SK-N-MC (cell line): ENCODE data around the gene GSK3A.

Source experiments
- DNase-seq: peaks from one replicate; pipeline ENCODE4 v3.0.0-alpha.2; 2011; ENCODE audit warnings: low read depth, low spot score
- H3K27ac ChIP-seq: fragments of 200-600 bp; sonication (generic); 2 replicates; pipeline ENCODE4 v1.5.1; 2016; ENCODE audit warnings: mixed run types
- H3K36me3 ChIP-seq: fragments of 200-600 bp; sonication (generic); 2 replicates; pipeline ENCODE4 v1.6.1; 2017; ENCODE audit warnings: antibody characterized with exemption, low read length, mixed read lengths; ENCODE audit not compliant: insufficient read depth
- H3K4me3 ChIP-seq: fragments of 200-600 bp; sonication (generic); 2 replicates; pipeline ENCODE4 v1.5.1; 2016
- H3K9ac ChIP-seq: fragments of 200-600 bp; sonication (generic); 2 replicates; pipeline ENCODE4 v1.8.0; 2017; ENCODE audit warnings: mixed run types, mixed read lengths; ENCODE audit not compliant: insufficient read length
- H3K9me3 ChIP-seq: fragments of 200-600 bp; sonication (generic); 2 replicates; pipeline ENCODE4 v1.6.1; 2017; ENCODE audit warnings: low read depth, mild to moderate bottlenecking, antibody characterized with exemption, low read length, moderate library complexity, mixed read lengths
- EZH2 ChIP-seq: fragments of 200-600 bp; sonication (generic); IDR thresholded peaks from one replicate; pipeline ENCODE4 v1.6.1; 2017; ENCODE audit warnings: antibody characterized with exemption
- FOXP2 ChIP-seq: optimal IDR thresholded peaks from 2 replicates; pipeline ENCODE3; 2011; ENCODE audit warnings: mild to moderate bottlenecking, moderate library complexity; ENCODE audit not compliant: insufficient read depth; ENCODE audit errors: extremely low read length, control extremely low read depth
- POLR2AphosphoS5 ChIP-seq: IDR thresholded peaks from 2 replicates; pipeline ENCODE4 v1.6.1; 2012; ENCODE audit warnings: mild to moderate bottlenecking, low read depth, low read length, borderline replicate concordance

GSK3A gene

DNA sequence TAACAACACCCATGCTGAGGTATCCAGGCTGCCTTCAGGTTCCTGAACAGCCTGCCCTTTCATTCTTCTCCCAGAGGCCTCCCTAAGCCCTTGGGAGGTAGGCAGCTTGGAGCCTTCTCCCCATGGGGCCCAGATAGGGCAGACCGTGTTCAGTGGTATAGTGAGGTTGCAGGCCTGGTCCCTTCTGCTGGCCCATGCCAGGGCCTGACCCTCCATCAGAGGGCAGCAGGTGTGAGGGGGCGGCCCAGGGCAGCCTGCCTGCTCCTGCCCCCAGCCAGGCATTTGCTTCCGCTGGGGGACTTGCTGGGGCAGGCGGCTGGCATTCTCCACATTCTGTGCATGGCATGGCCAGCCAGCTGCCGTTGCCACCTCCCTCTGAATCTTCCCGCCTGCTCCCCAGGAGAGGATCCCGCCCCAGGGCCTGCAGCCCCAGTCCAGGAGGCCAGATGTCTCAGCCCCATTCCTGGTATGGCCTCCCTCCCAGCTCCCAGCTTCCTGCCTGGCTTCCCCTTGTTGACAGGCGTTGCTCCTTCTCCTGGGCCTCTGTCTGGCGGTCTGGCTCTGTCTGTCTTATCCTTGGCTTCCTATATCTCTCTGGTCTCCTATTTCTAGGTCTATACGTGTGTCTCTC lies 35.5 kb upstream of the GSK3A start:
- no peak for DNase-seq

DNA sequence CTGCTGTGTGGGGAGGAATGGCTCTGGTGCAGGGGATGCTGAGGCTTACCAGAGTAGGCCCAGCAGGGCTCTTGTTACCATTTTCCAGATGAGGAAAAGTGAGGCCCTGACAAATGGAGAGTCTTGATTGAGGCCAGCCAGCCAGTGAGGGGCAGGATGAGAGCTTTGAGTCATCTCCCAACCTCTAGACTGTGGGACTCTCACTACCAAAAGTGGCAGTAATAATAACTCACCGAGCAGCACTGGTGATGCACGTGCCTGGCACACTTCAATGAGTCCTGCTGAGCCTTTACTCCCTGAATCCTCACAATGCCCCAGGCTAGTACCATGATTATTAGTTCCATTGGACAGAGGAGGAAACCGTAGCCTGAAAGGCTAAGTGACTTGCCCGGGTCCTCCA lies 34.4 kb upstream of the GSK3A start:
- no peak for DNase-seq
- 0 out of 2 replicates have a peak, but pooled peaks have one; percentile 22 for TF ChIP-seq POLR2AphosphoS5
- no peak for TF ChIP-seq FOXP2
- peak overlapping the region; percentile 96; the same call in 1 of the 2 replicates for H3K27ac ChIP-seq
- no peaks in the 10 kb centered on the region; the same call in 1 of the 2 replicates for H3K36me3 ChIP-seq
- H3K9ac ChIP-seq: no peak overlapping the region
- H3K4me3 ChIP-seq: no peak overlapping the region
- H3K9me3 ChIP-seq: no peaks in the 10 kb centered on the region

More for the DNA sequence above, 35.5 kb upstream of the GSK3A start:
- Histone ChIP-seq H3K9ac (peak overlapping the region; percentile 48), H3K27ac (peak overlapping the region; percentile 96), H3K4me3 (peak overlapping the region; percentile 33; the same call in 1 of the 2 replicates), H3K9me3 (no peaks in the 10 kb centered on the region), H3K36me3 (no peaks in the 10 kb centered on the region; the same call in 1 of the 2 replicates)
- TF ChIP-seq EZH2 (no peak), POLR2AphosphoS5 (no peak), FOXP2 (no peak)

DNA sequence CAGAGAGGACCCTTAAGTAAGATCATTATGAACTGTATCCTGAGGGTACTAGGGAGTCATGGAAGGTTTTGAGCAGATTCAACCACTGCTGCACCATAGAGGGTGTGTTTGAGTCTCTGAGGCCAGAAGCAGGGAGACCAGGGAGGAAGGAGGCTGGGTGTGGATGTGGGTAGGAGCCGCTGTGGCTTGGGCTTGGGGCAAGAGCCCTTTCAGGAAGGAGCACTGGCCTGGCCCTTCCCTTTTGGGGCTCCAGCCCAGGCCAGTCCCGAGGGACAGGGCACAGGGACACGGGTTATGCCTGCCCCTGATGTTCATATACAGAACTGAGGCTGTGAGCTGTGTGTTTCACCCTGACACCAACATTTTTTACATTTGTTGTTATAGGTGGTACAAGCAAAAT lies 33.9 kb upstream of the GSK3A start:
- H3K36me3 ChIP-seq: no peaks in the 10 kb centered on the region; the same call in 1 of the 2 replicates
- H3K27ac ChIP-seq: peak overlapping the region; percentile 96; the same call in 1 of the 2 replicates
- no peak overlapping the region for H3K4me3 ChIP-seq
- H3K9me3 ChIP-seq: no peaks in the 10 kb centered on the region
- H3K9ac ChIP-seq: no peak overlapping the region
- DNase-seq: no peak
- no peak for TF ChIP-seq EZH2
- TF ChIP-seq POLR2AphosphoS5: no peak

- DNase-seq: no peak
- no peaks in the 10 kb centered on the region; the same call in 1 of the 2 replicates for H3K36me3 ChIP-seq
- H3K9ac ChIP-seq: no peak overlapping the region
- H3K9me3 ChIP-seq: no peaks in the 10 kb centered on the region
- H3K4me3 ChIP-seq: no peak overlapping the region
- TF ChIP-seq EZH2: no peak
- TF ChIP-seq FOXP2: no peak
- no peak for TF ChIP-seq POLR2AphosphoS5
- H3K27ac ChIP-seq: no peak overlapping the region
Observed at GRCh38 chr19:42275517-42275916, 33.1 kb upstream of the GSK3A start.

GRCh38 chr19:42275103-42275502 lies 32.7 kb upstream of the GSK3A start:
- Histone ChIP-seq H3K9me3 (no peaks in the 10 kb centered on the region), H3K27ac (no peak overlapping the region), H3K4me3 (no peak overlapping the region), H3K9ac (no peak overlapping the region), H3K36me3 (no peaks in the 10 kb centered on the region; the same call in 1 of the 2 replicates)
- TF ChIP-seq POLR2AphosphoS5 (no peak), FOXP2 (no peak), EZH2 (no peak)
- no peak for DNase-seq

GRCh38 chr19:42274065-42274682 lies 31.8 kb upstream of the GSK3A start:
- Histone ChIP-seq H3K9me3 (no peaks in the 10 kb centered on the region), H3K9ac (no peak overlapping the region), H3K27ac (0 out of 2 replicates have a peak overlapping the region, but pooled peaks have one; percentile 13), H3K4me3 (no peak overlapping the region), H3K36me3 (no peaks in the 10 kb centered on the region; the same call in 1 of the 2 replicates)
- DNase-seq: no peak
- TF ChIP-seq FOXP2 (no peak), EZH2 (no peak), POLR2AphosphoS5 (no peak)

GRCh38 chr19:42273407-42274064 lies 31.1 kb upstream of the GSK3A start:
- TF ChIP-seq POLR2AphosphoS5 (no peak), EZH2 (no peak), FOXP2 (no peak)
- Histone ChIP-seq H3K9ac (no peak overlapping the region), H3K4me3 (no peak overlapping the region), H3K36me3 (no peaks in the 10 kb centered on the region; the same call in 1 of the 2 replicates), H3K27ac (no peak overlapping the region), H3K9me3 (no peaks in the 10 kb centered on the region)
- no peak for DNase-seq

DNA sequence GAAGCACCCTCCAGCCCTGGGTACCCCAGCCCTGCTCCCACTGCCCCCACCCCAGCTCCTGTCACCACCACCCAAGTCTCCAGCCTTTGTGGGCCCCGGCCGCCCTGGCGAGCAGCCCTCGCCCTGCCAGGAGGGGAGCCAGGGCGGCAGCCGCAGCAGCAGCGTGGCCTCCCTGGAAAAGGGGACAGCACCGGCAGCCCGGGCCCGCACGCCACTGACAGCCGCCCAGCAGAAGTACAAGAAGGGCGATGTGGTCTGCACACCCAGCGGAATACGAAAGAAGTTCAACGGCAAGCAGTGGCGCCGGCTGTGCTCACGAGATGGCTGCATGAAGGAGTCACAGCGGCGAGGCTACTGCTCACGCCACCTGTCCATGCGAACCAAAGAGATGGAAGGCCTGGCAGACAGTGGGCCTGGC lies 30.6 kb upstream of the GSK3A start:
- DNase-seq: no peak
- no peaks in the 10 kb centered on the region; the same call in 1 of the 2 replicates for H3K36me3 ChIP-seq

More for the DNA sequence above, 30.6 kb upstream of the GSK3A start:
- no peak overlapping the region for H3K9ac ChIP-seq
- H3K4me3 ChIP-seq: no peak overlapping the region
- TF ChIP-seq POLR2AphosphoS5: no peak
- no peak for TF ChIP-seq EZH2
- TF ChIP-seq FOXP2: no peak
- no peak overlapping the region for H3K27ac ChIP-seq
- no peaks in the 10 kb centered on the region for H3K9me3 ChIP-seq
